NAMALWA (cell line): ENCODE results near the gene EVX2.

ENCODE experiments used
- DNase-seq: peaks from one replicate; pipeline ENCODE4 v3.0.0-alpha.2; 2015; ENCODE audit warnings: low spot score

The EVX2 gene

DNA sequence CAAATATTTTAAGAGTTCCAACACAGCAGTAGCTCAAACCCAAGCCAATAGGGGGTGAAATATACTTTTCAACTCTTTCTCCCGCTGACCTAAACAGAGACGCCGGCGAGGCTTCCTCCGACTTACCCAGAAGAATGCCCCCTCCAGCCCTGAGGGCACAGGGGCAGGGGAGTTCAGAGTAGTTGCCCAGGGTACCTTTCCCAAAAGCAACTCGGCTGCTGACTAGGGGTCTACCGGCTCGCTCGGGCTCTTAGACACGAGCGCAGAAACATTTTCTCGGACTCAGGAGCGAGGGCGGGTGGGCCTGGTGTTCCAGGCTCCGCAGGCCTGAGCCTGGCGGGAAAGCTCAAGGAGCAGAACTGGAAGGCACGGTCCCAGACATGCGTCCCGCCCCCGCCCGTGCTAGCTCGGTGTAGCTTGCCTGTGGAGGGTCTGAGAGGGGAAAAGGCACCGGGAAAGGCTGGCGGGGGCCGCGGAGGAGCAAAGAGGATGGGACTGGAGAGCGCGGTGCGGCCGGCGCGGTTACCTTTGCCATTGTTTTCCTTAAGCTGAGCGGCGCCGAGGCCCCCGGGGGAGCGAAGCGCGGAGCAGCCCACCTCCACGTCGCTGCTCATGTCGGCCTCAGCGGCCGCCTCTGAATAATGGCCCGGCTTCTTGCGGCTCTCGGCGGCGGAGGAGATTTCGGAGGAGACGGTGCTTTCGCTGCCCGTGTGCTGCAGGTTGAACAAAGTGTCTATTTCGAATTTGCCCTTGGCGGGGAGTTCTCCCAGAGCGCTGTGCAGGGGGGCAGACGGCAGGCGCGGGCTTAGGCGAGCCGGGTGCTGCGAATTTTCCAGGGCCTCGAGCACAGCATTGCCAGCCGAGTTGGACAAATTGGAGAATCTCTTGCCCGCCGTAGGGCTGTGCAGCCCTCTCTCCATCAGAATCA, 674 bp downstream of the EVX2 start:
- no peak for DNase-seq

DNA sequence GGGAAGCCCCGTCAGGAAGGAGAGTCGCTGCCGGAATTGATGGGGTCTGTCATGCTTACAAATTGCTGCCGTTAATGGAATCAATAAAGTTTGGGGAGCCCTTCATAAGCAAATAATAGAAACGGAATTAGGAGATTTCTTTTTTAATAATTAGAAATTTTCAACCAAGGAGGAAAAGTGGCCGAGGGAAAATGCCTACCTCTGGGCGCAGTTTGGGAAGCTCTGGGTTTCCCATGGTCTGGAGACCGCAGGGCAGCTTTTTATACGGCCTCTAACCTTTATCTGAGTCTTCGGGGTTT, 1.3 kb downstream of the EVX2 start:
- no peak for DNase-seq

DNA sequence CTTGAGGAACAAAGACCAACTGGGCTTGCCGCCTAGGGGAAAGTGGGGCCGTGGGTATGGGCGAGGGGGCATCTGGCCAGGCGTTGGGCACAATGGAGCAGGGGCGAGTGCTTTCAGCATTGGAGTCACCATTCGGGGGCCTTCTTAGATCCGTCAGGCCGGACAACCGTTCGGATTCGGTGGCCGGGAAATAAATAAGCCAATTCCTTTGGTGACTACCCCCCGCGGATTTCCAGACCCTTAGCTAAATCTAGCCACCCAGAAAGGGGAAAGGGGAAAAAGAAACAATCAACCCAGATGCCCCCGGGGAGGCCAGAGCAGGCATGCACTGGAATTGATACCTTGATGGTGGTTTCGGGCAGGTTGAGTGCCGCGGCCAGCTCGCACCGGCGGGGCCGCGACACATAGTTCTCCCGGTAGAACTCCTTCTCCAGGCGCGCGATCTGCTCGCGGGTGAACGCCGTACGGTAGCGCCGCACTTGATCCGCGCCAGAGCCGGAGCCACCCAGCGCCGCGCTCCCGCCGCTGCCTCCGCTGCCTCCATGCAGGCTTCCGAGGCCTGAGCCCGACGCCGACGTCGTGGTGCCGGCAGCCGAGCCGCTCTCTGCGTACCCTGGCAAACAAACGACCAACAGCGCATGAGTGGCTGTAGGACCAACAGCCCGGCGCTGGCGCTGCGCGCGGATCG, 1.8 kb downstream of the EVX2 start:
- DNase-seq: no peak

DNA sequence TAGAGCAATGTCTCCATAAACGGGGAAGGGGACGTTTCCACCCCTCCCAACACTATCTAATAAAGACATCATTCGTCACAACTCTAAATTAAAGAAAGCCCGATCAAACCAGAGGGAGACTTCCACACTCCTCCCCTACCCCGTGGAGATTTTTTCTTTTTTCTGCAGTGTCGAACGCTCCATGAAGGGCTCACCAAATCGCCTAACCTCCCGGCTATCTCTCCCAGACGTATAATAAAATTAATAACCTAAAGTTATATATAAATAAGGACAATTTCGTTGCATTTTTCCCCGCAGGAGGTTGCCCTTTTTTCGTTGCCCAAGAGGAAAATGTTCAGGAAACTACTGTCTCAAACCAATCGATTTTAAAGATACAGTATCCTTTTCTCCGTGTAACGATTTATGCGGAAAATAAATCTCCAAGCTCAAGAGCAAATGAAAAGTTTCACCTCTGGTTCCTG, 2.4 kb downstream of the EVX2 start:
- DNase-seq: no peak

DNA sequence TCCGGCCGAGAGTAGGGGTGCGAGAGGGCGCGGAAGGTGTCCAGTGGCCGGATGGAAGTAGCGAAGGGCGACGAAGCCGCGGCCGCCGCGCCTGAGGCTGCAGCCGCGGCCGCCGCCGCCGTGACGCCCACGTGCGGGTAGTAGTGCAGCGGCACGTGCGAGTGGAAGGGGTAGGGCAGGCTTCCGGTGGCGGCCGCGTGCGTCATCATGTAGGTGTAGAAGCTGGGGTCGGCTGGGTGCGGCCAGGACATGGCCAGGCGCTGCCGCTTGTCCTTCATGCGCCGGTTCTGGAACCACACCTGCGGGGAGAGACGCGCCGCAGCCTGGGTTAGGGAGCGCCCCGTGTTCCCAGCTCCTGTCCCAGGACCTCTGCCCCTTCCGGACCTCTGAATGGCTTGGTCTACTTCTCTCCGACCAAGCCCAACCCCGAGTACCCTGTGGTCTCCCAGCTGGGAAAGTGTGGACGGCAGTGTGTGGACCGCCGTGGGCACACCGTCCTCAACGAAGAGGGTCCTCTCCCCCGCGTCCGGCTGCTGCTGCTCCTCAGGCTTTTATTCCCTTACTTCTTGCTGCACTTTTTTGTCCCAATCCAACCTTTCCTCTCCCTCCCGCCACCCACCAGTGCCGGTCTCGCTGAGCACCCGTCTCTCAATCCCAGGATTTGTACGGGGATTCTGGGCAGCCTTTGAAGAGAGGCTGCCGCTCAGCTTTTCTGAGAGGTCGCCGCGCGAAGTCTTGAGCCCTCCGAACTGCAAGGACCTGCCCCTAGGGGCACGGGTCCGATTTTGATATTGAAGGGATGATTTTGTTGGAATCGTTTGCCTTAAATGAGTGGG, 3.0 kb downstream of the EVX2 start:
- no peak for DNase-seq

DNA sequence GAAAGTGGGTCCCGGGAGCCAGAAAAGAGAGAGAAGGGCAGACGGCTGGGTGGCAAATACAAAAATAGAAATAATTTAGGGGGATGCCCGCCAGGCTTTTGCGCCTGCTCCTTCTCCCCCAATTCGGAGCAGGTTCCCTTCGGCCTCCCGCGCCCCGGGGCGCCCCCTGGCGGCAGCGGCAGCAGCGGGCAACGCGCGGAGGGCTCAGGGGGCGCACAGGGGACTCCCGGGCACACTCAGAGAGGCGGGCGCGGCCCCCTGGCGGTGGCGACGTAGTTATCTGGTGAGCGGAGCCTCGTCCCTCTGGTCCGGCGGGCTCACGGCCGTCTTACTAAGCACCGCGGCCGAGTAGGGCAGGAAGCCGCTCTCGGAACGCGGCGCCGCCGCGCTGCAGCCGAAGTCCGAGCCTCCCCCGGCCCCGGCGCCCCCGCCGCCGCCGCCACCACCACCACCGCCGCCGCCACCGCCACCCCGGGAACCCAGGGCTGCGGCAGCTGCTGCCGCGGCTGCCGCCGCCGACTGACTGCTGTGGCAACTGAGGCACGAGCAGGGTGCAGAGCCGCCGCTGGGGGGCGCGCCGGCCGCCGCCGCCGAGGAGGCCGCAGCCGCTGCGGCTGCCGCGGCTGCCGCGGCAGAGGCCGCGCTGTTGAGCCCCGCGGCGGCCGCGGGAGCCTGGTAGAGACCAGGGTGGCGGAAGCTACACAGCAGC, 3.8 kb downstream of the EVX2 start:
- DNase-seq: no peak

DNA sequence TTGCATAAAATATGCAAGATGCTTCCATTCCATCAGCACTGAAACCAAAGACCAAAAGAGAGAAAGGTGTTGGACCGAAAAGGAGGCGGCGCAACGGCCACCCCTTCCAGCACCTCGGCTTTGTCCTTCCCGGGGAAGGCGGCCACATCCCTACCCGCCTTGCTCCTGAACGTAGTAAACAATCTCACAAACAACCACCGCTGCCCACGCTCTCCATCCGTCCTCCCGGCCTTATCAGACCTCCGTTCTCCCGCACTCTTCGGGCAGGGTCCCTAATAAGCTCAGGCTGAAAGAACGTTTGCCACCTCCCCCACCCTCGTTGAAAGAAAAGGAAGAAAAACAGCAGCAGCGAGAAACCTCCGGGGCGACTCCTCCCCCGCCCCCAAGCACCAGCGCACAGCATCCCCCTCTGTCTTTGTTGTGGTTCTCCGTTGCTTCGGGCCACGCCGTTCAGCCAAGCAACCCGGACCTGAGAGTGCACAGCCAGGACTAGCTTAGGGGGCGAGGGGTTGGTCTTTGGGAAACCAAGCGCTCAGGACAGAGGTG, 4.4 kb downstream of the EVX2 start:
- no peak for DNase-seq

DNA sequence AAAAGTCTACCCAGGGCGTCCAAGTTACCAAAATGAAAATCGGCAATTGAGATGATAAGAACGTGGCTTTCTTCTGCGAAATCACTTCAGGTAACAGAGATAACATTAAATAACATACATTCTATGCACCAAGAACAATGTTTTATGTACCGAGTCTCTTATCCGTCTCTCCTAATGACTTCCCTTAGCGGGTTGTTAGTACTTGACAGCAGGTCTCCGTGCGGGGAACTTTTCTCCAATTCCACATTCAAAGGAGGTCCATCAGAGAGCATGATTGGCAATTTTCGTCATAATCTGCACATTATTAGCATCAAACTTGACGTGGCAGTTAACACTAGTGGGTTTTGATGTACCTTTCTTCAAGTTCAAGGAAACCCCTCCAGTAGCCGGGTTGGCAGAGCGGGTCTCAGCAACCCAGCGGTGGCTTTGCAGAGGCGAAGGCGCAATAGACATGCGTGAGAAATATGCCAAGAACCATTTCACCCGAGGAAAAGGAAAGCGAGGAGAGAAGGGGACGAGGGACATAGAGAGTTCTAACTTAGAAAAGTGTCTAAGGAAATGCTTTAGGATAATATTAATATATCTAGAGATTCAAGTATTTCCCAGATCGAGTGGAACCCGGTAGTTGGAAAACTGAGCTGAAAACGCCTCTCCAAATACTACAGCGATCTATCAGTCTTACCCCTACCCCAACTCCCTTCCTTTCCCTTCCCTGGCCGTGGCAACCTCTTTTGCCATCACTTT, 5.0 kb downstream of the EVX2 start:
- DNase-seq: no peak

DNA sequence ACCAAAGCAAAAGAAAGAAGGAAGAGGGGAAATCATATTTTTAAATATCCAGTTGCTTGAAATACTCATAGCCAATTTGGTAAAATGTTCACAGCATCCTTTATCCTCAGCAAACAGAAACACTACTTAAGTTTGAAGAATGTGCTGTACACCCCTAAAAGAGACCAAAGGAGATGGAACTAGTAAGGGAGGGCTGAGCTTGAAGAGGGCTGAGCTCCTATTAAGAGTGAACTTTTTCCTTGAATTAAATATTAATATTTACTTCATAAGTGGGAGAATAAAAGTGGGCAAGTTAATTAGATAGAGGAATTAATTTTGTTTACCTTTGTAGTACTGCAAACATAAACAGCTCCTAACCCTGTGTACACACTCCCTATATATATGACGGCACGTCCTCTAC, 7.0 kb downstream of the EVX2 start:
- no peak for DNase-seq

DNA sequence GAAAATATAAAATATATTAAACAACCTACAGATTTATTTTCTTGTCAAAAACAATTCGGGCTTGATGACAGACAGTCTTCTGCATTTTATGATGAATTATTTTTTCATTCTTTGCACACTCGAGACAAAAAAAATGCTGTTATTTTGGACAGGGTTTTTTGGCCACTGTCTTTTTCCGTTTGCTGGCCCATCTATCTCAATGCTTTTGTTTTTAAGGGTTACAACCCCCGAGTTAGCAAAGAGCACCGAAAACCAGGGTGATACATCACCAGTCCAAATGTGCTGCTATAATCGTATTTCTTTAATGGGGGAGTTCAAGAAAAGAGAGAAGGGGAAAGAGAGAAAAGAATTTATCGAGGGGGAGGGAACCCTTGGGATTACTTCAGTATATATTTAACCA, 7.7 kb downstream of the EVX2 start:
- no peak for DNase-seq

DNA sequence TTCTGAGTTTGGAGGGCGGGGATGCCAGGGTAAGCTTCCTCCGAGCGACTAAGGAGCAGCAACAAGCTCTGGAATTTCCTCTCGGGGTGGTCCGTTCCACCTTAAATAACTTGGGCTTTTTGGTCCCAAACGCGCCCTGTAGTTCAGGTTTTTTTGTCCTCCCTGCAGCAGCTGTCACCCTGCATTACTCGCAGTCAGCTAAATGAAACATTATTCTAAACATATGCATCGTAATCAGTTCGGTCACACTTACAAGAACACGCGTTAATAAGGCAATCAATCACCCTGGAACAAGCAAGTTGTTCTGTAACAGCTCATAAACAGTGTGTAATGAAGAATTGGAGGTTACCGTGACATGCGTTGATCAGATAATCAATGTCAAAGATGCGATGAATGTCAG, 8.3 kb downstream of the EVX2 start:
- no peak for DNase-seq

DNA sequence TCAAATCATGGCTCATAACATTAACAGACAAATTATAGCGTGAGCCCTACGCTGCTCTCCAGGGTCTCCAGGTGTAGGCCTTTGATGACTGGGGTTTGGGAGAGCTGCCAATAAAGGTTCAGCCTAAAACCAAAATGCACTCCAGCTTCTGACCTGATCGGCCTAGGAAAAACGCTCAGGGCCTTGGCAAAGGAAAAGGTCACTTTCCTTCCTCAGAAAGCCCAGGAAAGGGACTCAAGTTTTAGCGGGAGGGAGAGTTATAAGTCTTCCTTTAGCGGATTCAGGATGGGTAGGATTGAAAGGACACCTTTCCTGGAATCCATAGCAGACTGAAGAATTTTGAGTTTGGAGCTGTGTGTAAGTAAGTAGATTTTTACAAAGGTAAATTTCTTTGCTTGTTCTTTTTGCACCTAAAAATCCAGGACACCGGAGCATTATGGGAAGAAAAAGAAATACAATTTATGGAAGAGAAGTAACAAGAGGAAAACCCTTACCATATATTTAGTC, 8.8 kb downstream of the EVX2 start:
- DNase-seq: no peak

DNA sequence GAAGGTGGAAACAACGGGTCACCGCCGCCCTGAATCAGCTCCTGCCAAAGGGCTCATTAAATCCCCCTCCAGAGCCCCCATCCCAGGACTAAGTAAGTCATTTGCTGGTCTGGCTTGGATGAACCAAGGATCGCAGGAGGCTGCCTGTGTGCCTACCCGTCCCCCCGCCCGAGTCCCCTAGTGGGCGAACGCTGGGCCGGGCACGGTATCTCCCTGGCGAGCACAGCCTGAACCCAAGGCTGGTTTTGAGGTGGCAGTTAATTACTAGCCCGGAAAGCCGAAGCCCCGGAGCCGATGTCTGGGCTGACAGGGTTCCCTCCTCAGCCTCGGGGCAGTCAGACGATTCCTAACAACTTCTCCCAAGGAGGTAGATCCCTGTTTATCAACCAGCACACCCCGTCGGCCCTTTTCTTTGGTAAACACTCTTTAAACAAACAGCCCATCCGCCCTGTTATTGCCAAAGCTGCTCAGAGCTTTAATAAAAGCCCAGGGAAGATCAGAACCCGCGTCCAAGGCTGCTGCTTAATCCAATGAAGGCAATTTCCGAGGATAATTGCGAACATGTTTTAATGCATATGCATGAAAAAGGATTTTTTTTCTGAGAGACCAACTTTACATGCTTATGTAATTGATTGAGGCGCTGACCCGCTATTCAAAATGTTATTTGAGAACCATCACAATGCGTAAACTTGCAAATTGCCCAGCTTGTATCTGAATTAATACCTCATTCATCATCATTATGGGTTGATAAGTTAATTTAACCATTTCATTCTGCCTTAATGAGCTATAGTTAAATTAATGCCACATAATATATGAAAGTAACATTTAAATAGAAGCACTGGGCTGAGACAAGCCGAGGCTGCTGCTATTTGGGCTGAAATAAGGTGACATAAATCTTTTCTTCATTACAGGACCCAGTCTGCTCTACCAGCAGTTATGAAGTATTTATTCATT, 10.5 kb downstream of the EVX2 start:
- DNase-seq: no peak

DNA sequence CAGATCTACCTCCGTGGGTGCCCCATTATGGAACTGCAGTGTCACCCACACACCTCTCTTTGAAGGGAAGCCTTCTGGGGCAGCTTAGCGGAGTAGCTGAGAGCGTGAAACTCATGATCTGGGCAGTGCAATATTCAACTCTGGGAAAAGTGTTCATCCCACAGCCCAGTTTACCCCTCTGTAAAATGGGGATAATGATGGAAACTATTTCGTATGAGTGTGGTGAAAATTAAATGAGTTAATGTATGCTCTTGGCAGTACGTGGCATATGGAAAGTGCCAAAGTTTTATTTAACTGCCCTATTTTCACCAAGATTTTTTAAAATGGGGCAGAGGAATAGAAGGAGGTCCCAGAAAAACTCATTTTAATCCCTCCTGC, 11.5 kb downstream of the EVX2 start:
- no peak for DNase-seq

DNA sequence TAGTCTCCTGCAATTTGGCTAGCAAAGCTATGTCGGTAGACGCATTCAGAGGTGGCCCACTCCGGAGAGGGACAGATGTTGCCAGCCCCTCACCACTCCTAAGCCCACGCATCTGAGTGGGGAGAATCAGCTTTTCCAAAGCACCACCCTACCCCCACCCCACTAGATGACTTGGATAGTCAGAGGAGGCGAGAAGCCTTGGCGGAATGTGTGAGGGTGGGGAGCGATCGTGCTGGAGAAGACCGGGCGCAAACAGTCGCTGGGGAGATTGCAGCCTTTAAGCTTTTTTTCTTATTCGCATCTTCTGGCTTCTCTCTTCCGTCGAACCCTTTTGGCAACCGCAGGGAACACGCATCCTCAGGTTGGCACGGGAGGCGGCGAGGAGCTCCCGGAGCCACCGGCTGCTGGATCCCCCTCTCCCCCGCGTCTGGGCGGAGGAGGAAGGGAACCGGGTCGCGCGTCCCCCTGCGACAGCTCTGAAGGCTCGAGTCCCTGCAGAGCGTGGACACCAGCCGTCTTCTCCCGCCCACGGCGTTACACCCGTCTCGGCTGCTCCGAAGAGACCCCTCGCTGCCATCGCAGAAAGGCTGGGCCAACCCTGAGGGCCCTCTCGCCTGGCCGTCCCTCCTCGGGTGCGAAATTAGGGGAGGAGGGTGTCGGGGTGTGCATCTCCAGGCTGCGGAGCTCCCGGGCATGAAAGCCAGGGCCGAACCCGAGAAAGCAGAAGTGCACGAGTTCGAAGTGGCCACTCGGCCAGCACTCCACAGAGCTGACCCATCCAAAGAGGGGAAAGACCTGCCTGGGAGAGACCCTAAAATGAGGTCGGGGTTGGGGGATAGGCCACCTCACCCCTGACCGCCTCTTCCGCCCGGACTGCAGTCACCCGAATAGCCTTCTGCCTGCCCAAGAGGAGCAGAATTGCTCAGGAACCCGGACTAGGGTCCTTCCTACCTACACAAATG, 12.2 kb downstream of the EVX2 start:
- no peak for DNase-seq

DNA sequence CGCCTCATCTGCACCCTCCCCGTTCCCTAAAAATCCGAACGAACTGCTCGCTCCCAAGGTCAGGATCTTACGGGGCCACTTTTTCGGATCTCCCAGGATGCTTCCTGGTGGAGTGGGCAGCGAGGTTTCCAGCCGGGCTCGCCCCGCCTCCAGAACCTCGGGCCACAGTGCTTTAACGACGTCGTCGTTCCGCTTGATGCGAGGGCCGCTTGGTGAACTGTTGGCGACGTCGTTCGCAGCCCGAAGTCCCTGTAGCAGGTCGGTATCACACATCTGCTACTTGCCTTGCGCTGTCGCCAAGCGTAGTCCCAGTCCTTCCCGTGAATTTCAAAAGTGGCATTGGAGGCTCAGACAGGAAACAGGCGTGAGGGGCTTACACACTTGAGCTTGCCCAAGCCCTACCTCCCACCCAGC, 15.3 kb downstream of the EVX2 start:
- no peak for DNase-seq

DNA sequence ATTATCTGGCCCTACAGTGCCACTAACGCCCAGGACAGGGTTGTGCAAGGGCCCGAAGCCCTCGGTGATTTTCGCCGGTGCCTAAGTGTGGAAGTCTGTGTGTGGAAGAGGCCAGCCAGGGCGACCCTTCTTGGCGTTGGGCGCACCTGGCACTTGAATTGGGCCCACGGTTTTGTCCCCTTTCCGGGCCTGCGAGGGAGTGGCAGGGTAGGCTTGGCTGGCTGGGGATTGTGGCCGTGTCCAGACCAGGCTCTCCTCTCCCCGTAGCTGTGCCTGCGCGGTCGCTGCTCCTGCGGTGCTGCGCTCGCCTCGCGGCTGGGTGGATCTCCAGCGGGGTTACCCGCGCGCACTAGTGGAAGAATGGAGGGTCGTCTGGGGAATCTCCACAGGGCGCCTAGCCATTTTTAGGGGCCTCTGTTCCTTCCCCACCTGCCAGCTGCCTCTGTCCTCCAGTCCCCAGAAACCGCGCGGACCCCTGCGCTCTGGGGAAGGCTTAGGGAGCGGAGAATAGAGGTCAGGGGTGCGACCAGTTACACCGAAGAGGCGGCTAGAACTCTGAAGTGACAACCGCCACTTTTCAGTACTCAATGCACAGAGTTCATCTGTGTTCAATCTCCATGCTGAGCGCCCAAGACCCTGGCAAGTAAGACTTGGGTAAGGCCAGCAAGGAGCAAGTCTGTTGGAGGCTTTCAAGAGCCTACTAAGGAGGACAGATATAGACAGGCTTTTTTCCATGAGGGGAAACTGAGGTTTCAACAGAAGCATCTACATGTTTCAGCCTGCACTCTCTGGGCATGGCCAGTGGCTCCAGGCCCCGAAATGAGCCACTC, 16.0 kb downstream of the EVX2 start:
- no peak for DNase-seq
